ENCODE measurements around the gene FHIT.

The FHIT gene

GRCh38 chr3:60055765-60056164, 1195.5 kb downstream of the FHIT start:
- no peak for DNase-seq (ENCODE audit: low read depth, low spot score)

GRCh38 chr3:60053526-60054265, 1197.6 kb downstream of the FHIT start:
- no peak for DNase-seq (ENCODE audit: low read depth, low spot score)

GRCh38 chr3:60048447-60048848, 1202.8 kb downstream of the FHIT start:
- DNase-seq (ENCODE audit: low read depth, low spot score) = no peak

- DNase-seq (ENCODE audit: low read depth, low spot score) = no peak
These were observed 1203.6 kb downstream of the FHIT start for GRCh38 chr3:60047426-60048200.

GRCh38 chr3:60046210-60046609, 1205.0 kb downstream of the FHIT start:
- no peak for DNase-seq (ENCODE audit: low read depth, low spot score)

GRCh38 chr3:60045686-60046085, 1205.6 kb downstream of the FHIT start:
- no peak for DNase-seq (ENCODE audit: low read depth, low spot score)

- DNase-seq (ENCODE audit: low read depth, low spot score) = no peak
These were observed 1214.4 kb downstream of the FHIT start for GRCh38 chr3:60036803-60037202.

- no peak for DNase-seq (ENCODE audit: low read depth, low spot score)
These were observed 1217.3 kb downstream of the FHIT start for GRCh38 chr3:60033901-60034453.

- no peak for DNase-seq (ENCODE audit: low read depth, low spot score)
These were observed 1220.3 kb downstream of the FHIT start for GRCh38 chr3:60030982-60031381.

- DNase-seq (ENCODE audit: low read depth, low spot score) = no peak
These were observed 1223.0 kb downstream of the FHIT start for GRCh38 chr3:60028233-60028632.

- no peak for DNase-seq (ENCODE audit: low read depth, low spot score)
These were observed 1223.9 kb downstream of the FHIT start for GRCh38 chr3:60027335-60027734.

- DNase-seq (ENCODE audit: low read depth, low spot score) = no peak
These were observed 1225.9 kb downstream of the FHIT start for GRCh38 chr3:60025096-60026050.

GRCh38 chr3:60024400-60024799, 1226.9 kb downstream of the FHIT start:
- no peak for DNase-seq (ENCODE audit: low read depth, low spot score)

- no peak for DNase-seq (ENCODE audit: low read depth, low spot score)
These were observed 1228.1 kb downstream of the FHIT start for GRCh38 chr3:60023189-60023588.

GRCh38 chr3:60017631-60018030, 1233.6 kb downstream of the FHIT start:
- DNase-seq (ENCODE audit: low read depth, low spot score) = no peak

GRCh38 chr3:60015032-60015705, 1236.1 kb downstream of the FHIT start:
- no peak for DNase-seq (ENCODE audit: low read depth, low spot score)

GRCh38 chr3:60013241-60013640, 1238.0 kb downstream of the FHIT start:
- DNase-seq (ENCODE audit: low read depth, low spot score) = no peak

- DNase-seq (ENCODE audit: low read depth, low spot score) = no peak
These were observed 1240.0 kb downstream of the FHIT start for GRCh38 chr3:60011218-60011617.

GRCh38 chr3:60010781-60011180, 1240.5 kb downstream of the FHIT start:
- no peak for DNase-seq (ENCODE audit: low read depth, low spot score)

- no peak for DNase-seq (ENCODE audit: low read depth, low spot score)
These were observed 1241.2 kb downstream of the FHIT start for GRCh38 chr3:60009931-60010478.

- no peak for DNase-seq (ENCODE audit: low read depth, low spot score)
These were observed 1249.9 kb downstream of the FHIT start for GRCh38 chr3:60001369-60001768.
